ENCODE data around the gene CCDC150.
"Not testable (repeated sequence)": the region's sequence is repeated elsewhere in the genome, so short reads cannot be mapped to it uniquely, and the experiment has no call there.

The CCDC150 gene

GRCh38 chr2:196638765-196639164 is 750 bp upstream of the CCDC150 start:
- DNase-seq = no peak

- no peak for DNase-seq
Measured at GRCh38 chr2:196640031-196640548, 575 bp downstream of the CCDC150 start.

- DNase-seq = no peak
Measured at GRCh38 chr2:196649202-196649601, 9.7 kb downstream of the CCDC150 start.

- no peak for DNase-seq
Measured at GRCh38 chr2:196651387-196652094, 12.0 kb downstream of the CCDC150 start.

GRCh38 chr2:196652869-196653268 is 13.4 kb downstream of the CCDC150 start:
- no peak for DNase-seq

GRCh38 chr2:196653843-196654242 is 14.3 kb downstream of the CCDC150 start:
- no peak for DNase-seq

GRCh38 chr2:196655761-196656160 is 16.2 kb downstream of the CCDC150 start:
- no peak for DNase-seq

- DNase-seq = no peak
Measured at GRCh38 chr2:196657333-196657732, 17.8 kb downstream of the CCDC150 start.

- DNase-seq = no peak
Measured at GRCh38 chr2:196659844-196660243, 20.3 kb downstream of the CCDC150 start.

GRCh38 chr2:196660244-196660643 is 20.7 kb downstream of the CCDC150 start:
- DNase-seq = no peak

GRCh38 chr2:196670342-196670741 is 30.8 kb downstream of the CCDC150 start:
- no peak for DNase-seq

GRCh38 chr2:196675963-196676362 is 36.4 kb downstream of the CCDC150 start:
- DNase-seq = no peak

GRCh38 chr2:196677404-196677803 is 37.9 kb downstream of the CCDC150 start:
- no peak for DNase-seq

GRCh38 chr2:196679368-196679767 is 39.9 kb downstream of the CCDC150 start:
- no peak for DNase-seq

- DNase-seq = no peak
Measured at GRCh38 chr2:196681510-196681909, 42.0 kb downstream of the CCDC150 start.

GRCh38 chr2:196685792-196686191 is 46.3 kb downstream of the CCDC150 start:
- DNase-seq = no peak

GRCh38 chr2:196686737-196687136 is 47.2 kb downstream of the CCDC150 start:
- not testable (repeated sequence) for DNase-seq

- DNase-seq = no peak
Measured at GRCh38 chr2:196696423-196697079, 57.0 kb downstream of the CCDC150 start.

- no peak for DNase-seq
Measured at GRCh38 chr2:196697825-196698224, 58.3 kb downstream of the CCDC150 start.

- no peak for DNase-seq
Measured at GRCh38 chr2:196702641-196703040, 63.1 kb downstream of the CCDC150 start.

- DNase-seq = no peak
Measured at GRCh38 chr2:196703695-196704094, 64.2 kb downstream of the CCDC150 start.

- DNase-seq = not testable (repeated sequence)
Measured at GRCh38 chr2:196710056-196710455, 70.5 kb downstream of the CCDC150 start.

- no peak for DNase-seq
Measured at GRCh38 chr2:196711625-196712024, 72.1 kb downstream of the CCDC150 start.

- DNase-seq = no peak
Measured at GRCh38 chr2:196712867-196713266, 73.4 kb downstream of the CCDC150 start.

Data from NCI-H1048 (cell line).